Heart right ventricle (tissue), 16 donors: Measurements from ENCODE around the gene TMEM151A. TPM values are rescaled to one million over a fixed set of nuclear protein-coding genes. Genes with fewer than 3 reads are reported as not detected.

Source experiments
- ATAC-seq, 8 donors: fragments of 200-7000 bp; cut with Tn5 transposase; one replicate each; pipeline ENCODE4 v1.9.1; 2020; ENCODE audit warnings: mild to moderate bottlenecking in 8 of 8, moderate library complexity in 8 of 8, moderate number of reproducible peaks in 1 of 8
- DNase-seq, 2 donors: peaks; one replicate each; pipeline ENCODE4 v3.0.0-alpha.2; 2020
- H3K27ac ChIP-seq, 10 donors: fragments of 200-600 bp; sonication (generic) in 2 of 10; one replicate each; pipeline versions ENCODE4 v1.5.0 to v1.8.0; 2020 to 2022; ENCODE audit warnings: mild to moderate bottlenecking in 3 of 10
- H3K27me3 ChIP-seq, 7 donors: fragments of 200-600 bp; one replicate each; pipeline ENCODE4 v1.8.0; 2021 to 2022; ENCODE audit warnings: mild to moderate bottlenecking in 2 of 7
- H3K36me3 ChIP-seq, 9 donors: fragments of 200-600 bp; sonication (generic) in 1 of 9; one replicate each; pipeline versions ENCODE4 v1.5.0 to v1.8.0; 2020 to 2022; ENCODE audit warnings: mild to moderate bottlenecking in 2 of 9
- H3K4me1 ChIP-seq, 9 donors: fragments of 200-600 bp; sonication (generic) in 1 of 9; one replicate each; pipeline versions ENCODE4 v1.5.0 to v1.8.0; 2020 to 2022; ENCODE audit warnings: mild to moderate bottlenecking in 4 of 9
- H3K4me3 ChIP-seq, 10 donors: fragments of 200-600 bp; sonication (generic) in 2 of 10; one replicate each; pipeline versions ENCODE4 v1.5.0 to v1.8.0; 2020 to 2022; ENCODE audit warnings: mild to moderate bottlenecking in 7 of 10, moderate library complexity in 2 of 10
- H3K9me3 ChIP-seq, 11 donors: fragments of 200-600 bp in 10 of 11; sonication (generic) in 2 of 11; one replicate each; pipeline versions ENCODE4 v1.5.0 to v1.8.0; 2013 to 2022; ENCODE audit warnings: mild to moderate bottlenecking in 2 of 11, control low read depth in 1 of 11, moderate library complexity in 1 of 11
- WGBS, 2 donors: extraction: QIAGEN DNeasy Blood & Tissue Kit; methylation state at CpG; one replicate each; pipeline ENCODE4 v1.1.7; 2013; ENCODE audit warnings: inconsistent platforms in 1 of 2; 5-methylcytosine and 5-hydroxymethylcytosine counted together
- intact Hi-C, 10 donors: fragments of 100-400 bp; cut with DNase I; formaldehyde crosslinking; loops; one replicate each; pipeline versions ENCODE4 v1.11.1 to v1.14.2; 2022
- polyA plus RNA-seq, 2 donors: library from polyadenylated mRNA; stranded (reverse); fragments of 200-250 nt; gene quantifications; one replicate each; pipeline ENCODE4 v1.2.3, GENCODE V29; 2013
- total RNA-seq, 10 donors: library from RNA; stranded (reverse); fragmentation: NEBNext Ultra II Directional in 3 of 10; extraction: Animal tissue kit (Norgen Biotek cat#: 25700) in 3 of 10; gene quantifications; one replicate each; pipeline versions ENCODE4 v1.2.1 to v1.2.4, GENCODE V29; 2021 to 2023
- TF ChIP-seq, protein P1 (sequence below), 9 donors: fragments of 200-600 bp; sonication (generic) in 2 of 9; IDR thresholded peaks; one replicate each; pipeline versions ENCODE4 v1.5.0 to v1.8.0; 2021 to 2022; ENCODE audit warnings: antibody characterized with exemption in 9 of 9, mild to moderate bottlenecking in 5 of 9, moderate library complexity in 1 of 9
- donor health status: Arrhythmogenic right ventricular cardiomyopathy.
- donor health status: ischemic (EF 13 %, LVEDD 7.1; RV severe dilation, severe dysfunction).
- donor health status: healthy with polysubstance abuse.
- donor health status: DM: no; HTN: yes; CAD: no.
- donor health status: DM: no; HTN: no; CAD: no.
- donor health status: ischemic (EF 25% LVEDD 6.9; RV normal size, moderate dysfunction).
- donor health status: ischemic (EF 25% LVEDD 5.7; RV mildly dilated, moderate dysfunction).
- donor health status: healthy.
- donor health status: DM: yes; HTN: yes; CAD: no.
- donor health status: Ischemic cardiomyopathy.
- donor health status: ischemic (EF 35%, LVEDD 5.7; RV mildly dilated, moderate dysfunction).
- donor health status: nonischemic (EF 11% LVEDD 7.7; RV severe dilation, severe dysfunction).
- donor health status: DM: yes; HTN: yes; CAD: no.
- donor health status: PGD.
- donor health status: ischemic (EF 29% LVEDD 5.4; RV normal size, mild dysfunction).
- donor health status: nonischemic (EF 23%, LVEDD 6.1; RV moderate dilation, normal function).

The TMEM151A gene
- total and polyA plus RNA-seq, 12 donors = 0.10 to 0.24 (median 0.19) TPM; not detected in 7

DNA sequence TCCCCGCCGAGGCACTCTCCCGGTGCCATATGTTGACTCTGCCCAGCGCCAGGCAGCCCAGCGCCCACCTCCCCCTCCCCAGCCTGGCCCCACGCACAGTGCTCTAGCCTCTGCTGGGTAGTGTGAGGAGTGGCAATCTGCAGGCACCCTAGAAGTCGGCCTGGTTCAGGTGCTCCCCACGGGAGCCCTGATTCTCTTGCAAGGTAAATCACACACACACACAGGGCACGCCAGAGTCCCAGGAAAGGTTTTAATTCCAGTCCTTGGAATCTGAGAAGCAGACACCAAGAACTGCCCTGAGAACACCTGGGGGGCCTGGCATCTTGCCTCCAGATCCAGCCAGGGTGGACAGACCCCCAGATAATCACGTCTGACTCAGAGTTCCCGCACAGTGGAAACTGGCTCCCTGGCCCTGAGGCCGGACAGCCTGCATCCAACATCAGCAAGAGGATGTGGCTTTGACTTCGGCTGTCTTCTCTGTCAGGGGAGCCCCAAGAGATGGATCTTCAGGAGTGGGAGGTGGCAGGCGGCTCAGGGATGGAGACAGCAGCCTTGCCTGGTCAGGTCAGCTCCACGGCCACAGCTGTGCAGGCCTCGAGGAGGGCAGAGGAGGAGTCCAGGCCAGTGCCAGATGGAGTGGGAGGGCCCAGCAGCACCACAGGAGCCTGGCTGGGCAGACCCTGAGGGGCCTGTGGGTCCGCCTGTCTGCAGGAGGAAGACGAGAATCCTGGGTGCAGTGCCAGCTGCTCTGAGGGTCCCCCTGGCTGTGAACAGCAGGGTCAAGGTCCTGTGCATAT, 45.6 kb downstream of the TMEM151A start:
- no peak for DNase-seq
- intact Hi-C loops = no loop called here
- Histone ChIP-seq H3K4me1 (peaks cover 14 to 31% (median 24%) of the 10 kb centered on the region in 9 donors), H3K27ac (peak overlapping the region in 6 of 10 donors; percentile 76 to 88 (median 82)), H3K36me3 (peaks cover 2 to 79% (median 31%) of the 10 kb centered on the region in 9 donors), H3K27me3 (no peaks in the 10 kb centered on the region), H3K4me3 (no peak overlapping the region), H3K9me3 (no peaks in the 10 kb centered on the region)
- 69 to 73% methylated on average over 18 of the region's 18 CpGs for WGBS, 2 donors
- ATAC-seq = peak in 2 of 8 donors; percentile 1 to 9
- TF ChIP-seq, protein P1, sequence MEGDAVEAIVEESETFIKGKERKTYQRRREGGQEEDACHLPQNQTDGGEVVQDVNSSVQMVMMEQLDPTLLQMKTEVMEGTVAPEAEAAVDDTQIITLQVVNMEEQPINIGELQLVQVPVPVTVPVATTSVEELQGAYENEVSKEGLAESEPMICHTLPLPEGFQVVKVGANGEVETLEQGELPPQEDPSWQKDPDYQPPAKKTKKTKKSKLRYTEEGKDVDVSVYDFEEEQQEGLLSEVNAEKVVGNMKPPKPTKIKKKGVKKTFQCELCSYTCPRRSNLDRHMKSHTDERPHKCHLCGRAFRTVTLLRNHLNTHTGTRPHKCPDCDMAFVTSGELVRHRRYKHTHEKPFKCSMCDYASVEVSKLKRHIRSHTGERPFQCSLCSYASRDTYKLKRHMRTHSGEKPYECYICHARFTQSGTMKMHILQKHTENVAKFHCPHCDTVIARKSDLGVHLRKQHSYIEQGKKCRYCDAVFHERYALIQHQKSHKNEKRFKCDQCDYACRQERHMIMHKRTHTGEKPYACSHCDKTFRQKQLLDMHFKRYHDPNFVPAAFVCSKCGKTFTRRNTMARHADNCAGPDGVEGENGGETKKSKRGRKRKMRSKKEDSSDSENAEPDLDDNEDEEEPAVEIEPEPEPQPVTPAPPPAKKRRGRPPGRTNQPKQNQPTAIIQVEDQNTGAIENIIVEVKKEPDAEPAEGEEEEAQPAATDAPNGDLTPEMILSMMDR (IDR thresholded peaks at IDR 0.05) = no peak

DNA sequence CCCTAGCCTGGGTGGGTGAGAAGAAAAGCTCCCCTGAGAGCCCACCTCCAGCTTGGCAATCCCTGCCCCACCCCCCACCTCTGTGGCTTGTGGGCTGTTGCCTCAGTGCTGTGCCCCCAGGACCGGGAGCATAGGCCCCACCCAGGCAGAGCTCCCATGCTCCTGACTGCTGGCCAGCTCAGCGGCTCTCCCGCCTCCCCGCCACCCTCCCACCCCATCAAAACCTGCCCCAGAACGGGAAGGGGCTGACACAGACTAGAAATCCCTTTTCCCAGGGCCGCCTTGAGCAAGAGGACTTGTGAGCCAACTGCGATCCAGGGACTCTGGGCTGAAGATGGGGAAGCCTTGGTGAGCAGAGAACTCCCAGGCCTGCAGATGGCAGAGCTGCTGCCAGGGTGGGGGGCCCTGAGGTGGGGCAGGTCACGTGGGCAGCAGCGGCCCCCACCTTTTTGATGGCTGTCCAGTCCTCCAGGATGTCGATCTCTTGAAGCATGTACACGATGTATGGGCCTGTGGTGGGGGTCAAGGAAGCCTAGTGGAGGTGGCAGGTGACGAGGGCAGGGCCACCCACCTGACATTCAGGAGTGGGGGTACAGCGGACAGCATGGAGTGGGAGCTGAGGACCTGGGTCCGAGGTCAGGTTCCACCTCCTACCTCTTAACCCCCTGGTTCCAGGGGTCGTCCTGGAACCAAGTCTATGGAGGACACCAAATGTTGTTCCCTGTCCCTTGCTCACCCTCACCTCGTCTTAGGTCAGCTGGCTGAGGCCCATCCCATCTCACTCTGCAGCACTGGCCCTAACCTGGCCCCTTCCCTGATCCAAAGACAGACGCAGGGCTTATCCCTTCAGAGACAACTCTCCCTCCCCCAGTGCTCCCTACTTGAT, 46.8 kb downstream of the TMEM151A start:
- H3K4me1 ChIP-seq = peaks cover 14 to 35% (median 30%) of the 10 kb centered on the region in 9 donors
- no peaks in the 10 kb centered on the region for H3K27me3 ChIP-seq
- TF ChIP-seq, protein P1 (IDR thresholded peaks at IDR 0.05) = no peak
- H3K27ac ChIP-seq = no peak overlapping the region
- H3K4me3 ChIP-seq = no peak overlapping the region
- no peak for ATAC-seq
- 85% methylated on average over 17 of the region's 17 CpGs for WGBS, 2 donors
- peaks cover 2 to 73% (median 31%) of the 10 kb centered on the region in 9 donors for H3K36me3 ChIP-seq
- intact Hi-C loops = no loop called here
- DNase-seq = no peak
- no peaks in the 10 kb centered on the region for H3K9me3 ChIP-seq

DNA sequence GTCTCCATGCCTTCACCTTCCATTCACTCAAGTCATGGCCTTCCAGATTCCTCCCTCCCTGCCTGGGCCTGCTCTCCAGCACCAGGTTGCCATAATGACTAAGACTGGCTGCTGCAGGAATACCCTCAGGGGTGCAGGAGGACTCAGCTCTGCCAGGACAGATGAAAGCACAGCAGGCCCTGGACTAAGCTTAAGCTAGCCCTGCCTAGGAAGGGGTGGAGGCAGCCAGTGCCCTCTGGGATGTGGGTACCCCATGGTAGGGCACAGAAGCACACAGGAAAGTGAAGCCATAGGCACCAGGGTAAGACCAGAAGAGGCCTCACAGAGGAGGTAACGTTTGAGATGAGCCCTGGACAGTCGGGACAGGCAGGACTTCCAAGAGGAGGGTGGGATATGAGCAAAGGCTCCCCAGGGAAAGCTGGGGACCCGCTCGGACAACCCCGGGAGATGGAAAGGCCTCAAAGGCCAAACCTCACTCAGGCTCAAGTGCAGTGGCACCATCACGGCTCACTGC, 47.5 kb downstream of the TMEM151A start:
- Histone ChIP-seq H3K9me3 (no peaks in the 10 kb centered on the region), H3K36me3 (peaks cover 2 to 66% (median 31%) of the 10 kb centered on the region in 9 donors), H3K4me3 (no peak overlapping the region), H3K27me3 (no peaks in the 10 kb centered on the region), H3K4me1 (peaks cover 15 to 42% (median 37%) of the 10 kb centered on the region in 9 donors), H3K27ac (no peak overlapping the region)
- WGBS, 2 donors = 81 to 87% methylated on average over 6 of the region's 6 CpGs
- ATAC-seq (no peak), DNase-seq (no peak)
- intact Hi-C loops = no loop called here
- TF ChIP-seq, protein P1 (IDR thresholded peaks at IDR 0.05) = no peak
